ENCODE data around the gene NFIA.
"Not testable (repeated sequence)": the region's sequence is repeated elsewhere in the genome, so short reads cannot be mapped to it uniquely, and the experiment has no call there.

The NFIA gene

DNA sequence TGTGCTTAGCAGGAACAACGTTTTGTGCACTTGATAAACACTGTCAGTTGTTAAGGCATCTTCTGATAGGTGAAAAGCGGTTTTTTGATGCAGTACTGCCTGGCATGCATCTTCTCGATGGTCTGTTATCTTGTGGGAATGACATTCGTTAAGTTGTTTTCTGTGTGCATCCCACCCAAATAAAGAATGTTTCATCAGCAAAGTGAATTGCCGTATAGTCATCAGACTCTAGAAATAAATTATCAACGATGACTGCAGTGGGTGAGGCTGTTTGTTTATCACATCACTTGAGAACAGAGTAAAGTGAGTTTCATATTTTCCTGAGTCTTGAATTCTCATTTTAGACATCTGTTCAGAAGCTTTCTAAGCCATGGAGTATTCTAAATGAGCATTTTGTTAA lies 34.1 kb downstream of the NFIA start:
- no peak overlapping the region for H3K4me3 ChIP-seq (ENCODE audit: low read length)
- no peak for TF ChIP-seq ZNF274 (IDR thresholded peaks at IDR 0.05; ENCODE audit: low read depth, low read length)

DNA sequence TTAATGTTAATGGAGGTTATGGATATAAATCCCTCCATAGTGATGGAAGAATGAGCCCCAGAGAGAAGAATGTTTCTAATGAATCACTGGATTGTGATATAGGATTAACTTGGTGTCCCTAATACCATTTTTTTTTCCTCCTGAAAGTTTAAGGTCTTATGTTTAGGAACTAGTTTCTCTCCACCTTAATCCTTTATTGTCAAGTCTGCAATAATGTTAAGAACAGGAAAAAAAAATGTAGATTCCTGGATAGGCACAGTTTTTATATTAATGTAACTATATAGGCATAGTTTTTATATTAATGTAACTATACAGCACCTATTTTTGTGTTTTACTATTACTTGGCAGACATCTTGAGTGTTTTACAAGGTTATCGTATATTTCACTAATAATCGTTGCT lies 34.9 kb downstream of the NFIA start:
- no peak overlapping the region for H3K4me3 ChIP-seq (ENCODE audit: low read length)
- no peak for TF ChIP-seq ZNF274 (IDR thresholded peaks at IDR 0.05; ENCODE audit: low read depth, low read length)

DNA sequence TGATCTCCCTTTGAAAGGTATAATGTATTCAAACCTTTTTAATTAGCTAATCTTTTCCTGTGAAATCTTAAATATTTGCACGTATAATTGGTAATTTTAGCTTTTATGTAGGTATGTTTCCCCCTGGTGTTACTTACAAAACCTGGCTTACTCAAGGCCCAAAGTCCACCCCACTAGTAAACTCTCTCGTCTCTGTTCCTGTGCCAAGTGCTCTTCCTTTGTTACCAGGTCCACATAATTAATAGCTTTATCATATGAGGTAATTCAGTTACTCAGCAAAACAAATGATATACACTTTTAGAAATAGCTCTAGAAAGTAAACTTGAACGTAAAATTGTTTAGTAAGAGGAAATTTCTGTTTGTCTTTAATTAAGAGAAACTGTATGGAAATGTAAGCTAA lies 36.7 kb downstream of the NFIA start:
- TF ChIP-seq ZNF274 (IDR thresholded peaks at IDR 0.05; ENCODE audit: low read depth, low read length) = no peak

DNA sequence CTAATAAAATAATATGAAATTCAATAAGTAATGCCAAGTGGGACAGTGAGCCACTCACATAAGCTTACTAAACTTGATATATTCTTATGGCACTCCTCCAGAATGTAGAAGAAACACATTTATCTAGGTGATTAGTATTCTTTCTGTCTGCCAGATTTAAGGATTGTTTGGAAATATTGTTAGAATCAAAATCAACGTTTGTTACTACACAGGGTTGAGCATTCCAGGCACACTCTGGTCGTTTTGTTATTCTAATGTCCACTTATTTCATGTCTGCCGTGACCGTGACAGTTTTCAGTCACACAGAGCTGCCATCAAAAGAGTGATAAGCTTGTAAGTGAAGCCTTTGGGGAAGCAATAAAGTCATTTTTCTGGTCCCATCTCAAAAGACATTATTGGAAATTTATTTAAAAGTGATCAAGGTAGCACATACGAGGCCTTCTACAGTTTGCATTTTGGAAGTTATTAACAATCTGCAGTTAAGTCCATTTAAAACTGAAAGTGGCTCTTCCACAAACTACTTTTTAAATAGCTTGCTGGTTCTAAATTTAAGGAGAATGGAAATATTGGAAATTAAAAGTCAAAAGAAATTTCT lies 38.0 kb downstream of the NFIA start:
- TF ChIP-seq ZNF274 (IDR thresholded peaks at IDR 0.05; ENCODE audit: low read depth, low read length) = no peak
- H3K4me3 ChIP-seq (ENCODE audit: low read length) = no peak overlapping the region

More for the DNA sequence above, 36.7 kb downstream of the NFIA start:
- no peak overlapping the region for H3K4me3 ChIP-seq (ENCODE audit: low read length)

DNA sequence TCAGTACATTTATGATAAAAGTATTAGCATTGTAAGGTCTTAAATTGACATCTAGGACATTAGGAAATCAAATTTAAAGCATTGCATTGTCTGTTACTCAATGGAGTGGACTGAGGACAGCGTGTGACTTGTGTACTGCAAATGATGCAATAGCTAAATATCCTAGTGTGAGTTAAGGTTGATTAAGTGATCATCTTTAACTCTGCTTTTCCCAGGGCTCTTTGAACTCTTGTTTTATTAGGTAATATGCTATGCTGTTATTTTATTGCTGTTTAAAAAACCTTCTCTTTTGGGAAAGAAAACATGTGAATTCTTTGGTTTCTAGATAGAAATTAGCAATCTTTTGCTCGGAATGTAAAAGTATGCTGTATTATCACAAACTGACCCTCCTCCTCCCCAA lies 38.6 kb downstream of the NFIA start:
- TF ChIP-seq ZNF274 (IDR thresholded peaks at IDR 0.05; ENCODE audit: low read depth, low read length) = no peak
- H3K4me3 ChIP-seq (ENCODE audit: low read length) = no peak overlapping the region

DNA sequence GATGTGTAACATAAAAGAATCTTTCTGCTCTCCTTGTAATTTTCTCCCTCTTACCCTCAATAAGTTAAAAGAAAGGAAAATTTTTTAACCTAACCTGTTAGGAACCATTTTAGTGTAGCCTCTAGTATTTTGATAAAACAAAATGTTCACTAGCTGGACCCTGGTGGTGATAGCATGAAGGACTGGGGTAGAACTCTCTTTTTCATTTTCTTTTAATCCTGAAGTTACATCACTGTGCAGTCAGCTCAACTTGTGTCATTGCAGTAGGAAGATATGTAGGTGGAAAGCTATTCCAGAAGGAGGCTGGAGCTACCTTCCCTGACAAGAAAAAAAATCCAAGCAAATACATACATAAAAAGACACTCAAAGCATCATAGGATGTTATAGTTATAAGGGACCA lies 39.3 kb downstream of the NFIA start:
- TF ChIP-seq ZNF274 (IDR thresholded peaks at IDR 0.05; ENCODE audit: low read depth, low read length) = no peak
- no peak overlapping the region for H3K4me3 ChIP-seq (ENCODE audit: low read length)

DNA sequence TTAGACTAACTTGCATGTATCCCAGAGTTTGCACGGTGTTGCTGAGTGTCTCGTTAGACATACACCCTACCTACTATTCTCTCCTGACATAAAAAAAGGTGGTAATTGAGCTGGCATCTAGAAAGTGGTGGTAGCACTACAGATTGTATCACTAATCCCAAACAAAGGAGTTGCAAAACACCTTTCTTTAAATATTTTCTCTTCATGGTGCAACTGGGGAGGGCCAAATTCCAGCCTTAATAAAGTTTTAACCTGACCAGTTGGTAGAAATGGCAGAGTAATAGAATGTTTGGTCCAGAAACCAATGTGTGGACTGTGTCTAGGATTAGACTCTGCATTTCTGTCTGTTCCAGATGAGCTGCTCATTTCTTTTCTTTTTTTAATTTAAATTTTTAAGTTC lies 40.0 kb downstream of the NFIA start:
- TF ChIP-seq ZNF274 (IDR thresholded peaks at IDR 0.05; ENCODE audit: low read depth, low read length) = no peak
- H3K4me3 ChIP-seq (ENCODE audit: low read length) = no peak overlapping the region

DNA sequence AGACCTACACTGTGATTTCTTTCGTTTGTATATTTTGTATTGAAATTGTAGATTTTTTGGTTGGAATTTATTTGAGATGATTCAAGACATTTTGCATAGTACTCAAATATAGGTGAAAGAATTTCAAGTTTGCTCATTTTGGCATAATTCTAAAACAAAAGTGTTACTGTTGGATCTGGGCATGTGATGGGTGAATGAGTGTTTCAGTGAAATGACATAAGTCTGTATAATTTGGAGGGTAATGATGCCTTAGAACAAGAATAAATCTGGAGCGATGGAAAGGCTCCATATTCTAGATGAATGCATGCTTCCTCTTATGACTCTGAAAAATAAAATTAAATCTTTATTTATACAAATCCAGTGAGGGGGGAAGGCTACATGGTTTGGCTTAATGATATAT lies 41.0 kb downstream of the NFIA start:
- no peak overlapping the region for H3K4me3 ChIP-seq (ENCODE audit: low read length)
- no peak for TF ChIP-seq ZNF274 (IDR thresholded peaks at IDR 0.05; ENCODE audit: low read depth, low read length)

DNA sequence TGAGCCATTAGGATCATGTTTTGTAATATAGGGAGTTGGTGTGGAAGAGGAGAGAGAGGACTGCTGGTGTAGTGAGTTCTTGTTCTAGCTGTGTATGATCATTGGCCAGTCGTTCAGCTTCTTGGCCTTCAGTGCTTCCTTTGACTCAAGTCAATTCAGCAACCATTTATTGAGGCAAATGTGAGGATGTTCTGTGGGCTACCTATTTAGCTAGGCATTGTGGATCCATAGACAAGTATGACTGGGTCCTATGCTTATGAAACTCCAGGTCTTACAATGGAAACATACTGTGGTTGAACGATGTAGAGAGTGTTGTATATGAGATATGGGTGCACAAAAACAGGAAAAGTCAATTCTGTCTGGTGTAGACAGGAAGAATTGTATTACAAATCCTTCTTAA lies 41.7 kb downstream of the NFIA start:
- no peak overlapping the region for H3K4me3 ChIP-seq (ENCODE audit: low read length)
- TF ChIP-seq ZNF274 (IDR thresholded peaks at IDR 0.05; ENCODE audit: low read depth, low read length) = no peak

DNA sequence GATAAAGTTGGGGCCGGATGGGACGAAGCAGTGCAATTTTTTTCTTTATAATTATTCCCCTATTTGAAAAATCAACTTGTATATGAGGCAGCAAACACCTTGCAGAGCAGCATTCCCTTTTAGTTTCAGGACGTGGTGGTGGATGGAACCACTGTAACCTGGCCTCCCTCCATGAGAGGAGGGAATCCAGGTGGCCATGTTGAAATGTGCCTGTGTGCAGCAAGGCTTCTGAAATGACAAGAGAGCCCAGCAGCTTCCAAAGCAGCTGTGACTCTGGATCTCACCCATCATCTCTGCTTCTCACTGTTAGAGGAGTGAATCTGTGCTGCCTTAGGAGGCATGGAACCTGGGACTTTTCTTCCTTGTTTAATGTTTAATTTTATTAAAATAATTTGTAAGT lies 42.3 kb downstream of the NFIA start:
- H3K4me3 ChIP-seq (ENCODE audit: low read length) = no peak overlapping the region
- no peak for TF ChIP-seq ZNF274 (IDR thresholded peaks at IDR 0.05; ENCODE audit: low read depth, low read length)

DNA sequence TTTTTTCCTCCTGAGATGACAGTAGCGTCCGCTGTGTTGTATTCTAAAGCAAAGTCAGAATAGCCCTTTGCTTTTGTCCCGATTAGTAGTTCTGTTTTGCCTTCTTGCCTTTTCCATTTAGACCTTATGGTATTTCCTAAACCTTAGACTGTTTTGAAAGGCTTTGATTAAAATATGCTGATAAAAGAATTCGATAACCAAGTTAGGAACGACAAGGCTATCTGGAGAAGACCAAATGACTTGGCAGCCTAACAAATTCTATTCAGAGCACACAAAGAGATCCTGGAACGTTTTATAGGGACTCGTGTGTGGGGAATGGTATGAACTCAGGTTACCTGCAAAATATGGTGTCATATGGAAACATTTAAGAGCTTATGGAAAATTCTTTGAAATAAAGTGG lies 42.9 kb downstream of the NFIA start:
- H3K4me3 ChIP-seq (ENCODE audit: low read length) = no peak overlapping the region
- TF ChIP-seq ZNF274 (IDR thresholded peaks at IDR 0.05; ENCODE audit: low read depth, low read length) = no peak

DNA sequence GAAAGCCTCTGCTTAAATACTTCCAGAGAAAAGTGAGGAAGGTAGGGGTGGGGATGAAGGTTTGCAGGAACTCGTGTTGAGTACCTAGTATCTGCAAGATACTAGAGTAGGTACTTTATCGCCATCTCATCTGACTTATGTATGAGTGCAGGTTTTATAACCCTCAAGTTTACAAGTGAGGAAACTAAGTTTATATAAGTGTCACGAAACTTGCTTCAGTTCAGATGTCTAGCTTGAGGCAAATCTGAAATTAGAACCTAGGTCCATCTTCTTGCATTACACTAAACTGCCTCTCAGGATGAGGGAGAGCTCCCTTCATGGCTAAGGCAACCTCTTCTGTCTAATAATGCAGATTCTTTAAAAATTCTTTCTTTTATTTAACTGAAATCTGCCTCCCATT lies 43.5 kb downstream of the NFIA start:
- TF ChIP-seq ZNF274 (IDR thresholded peaks at IDR 0.05; ENCODE audit: low read depth, low read length) = no peak
- H3K4me3 ChIP-seq (ENCODE audit: low read length) = no peak overlapping the region

DNA sequence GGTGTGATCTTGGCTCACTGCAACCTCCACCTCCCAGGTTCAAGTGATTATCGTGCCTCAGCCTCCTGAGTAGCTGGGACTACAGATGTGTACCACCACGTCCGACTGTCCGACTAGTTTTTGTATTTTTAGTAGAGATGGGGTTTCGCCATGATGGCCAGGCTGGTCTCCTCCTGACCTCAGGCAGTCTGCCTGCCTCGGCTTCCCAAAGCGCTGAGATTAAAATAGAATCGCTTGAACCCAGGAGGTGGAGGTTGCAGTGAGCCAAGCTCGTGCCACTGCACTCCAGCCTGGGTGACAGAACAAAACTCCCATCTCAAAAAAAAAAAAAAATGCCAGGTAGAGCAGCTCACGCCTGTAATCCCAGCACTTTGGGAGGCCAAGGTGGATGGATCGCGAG lies 44.5 kb downstream of the NFIA start:
- H3K4me3 ChIP-seq (ENCODE audit: low read length) = not testable (repeated sequence)

DNA sequence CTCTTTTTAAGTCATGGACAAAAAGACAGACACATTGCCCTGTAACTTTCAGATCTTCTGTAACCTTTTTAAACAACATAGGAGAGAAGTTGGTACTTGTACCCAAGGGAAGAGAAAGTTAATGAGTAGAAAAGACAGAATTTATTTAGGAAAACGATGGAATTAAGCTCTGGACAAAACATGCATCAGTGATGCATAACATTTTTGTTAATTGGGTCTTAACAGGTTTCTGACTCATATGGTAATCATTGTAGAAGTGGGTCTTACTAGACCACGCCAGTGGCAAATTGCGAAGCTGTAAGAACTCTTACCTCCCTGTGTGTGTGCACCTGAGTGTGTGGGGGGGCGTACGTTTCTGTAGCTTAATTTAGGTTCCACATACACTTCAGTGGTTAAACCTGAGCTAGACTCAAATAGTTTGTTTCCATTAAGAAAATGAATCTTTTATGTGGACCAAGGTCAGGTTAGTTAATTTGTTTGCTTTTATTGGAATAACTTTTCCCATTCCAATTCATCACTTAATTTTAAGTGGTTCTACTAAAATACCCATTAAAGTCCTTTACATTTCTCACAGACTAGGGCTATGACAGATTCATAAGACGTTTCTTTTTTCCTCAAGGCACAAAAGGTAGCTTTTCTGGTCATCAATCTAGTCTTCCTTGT lies 48.1 kb downstream of the NFIA start:
- TF ChIP-seq ZNF274 (IDR thresholded peaks at IDR 0.05; ENCODE audit: low read depth, low read length) = no peak
- no peak overlapping the region for H3K4me3 ChIP-seq (ENCODE audit: low read length)

DNA sequence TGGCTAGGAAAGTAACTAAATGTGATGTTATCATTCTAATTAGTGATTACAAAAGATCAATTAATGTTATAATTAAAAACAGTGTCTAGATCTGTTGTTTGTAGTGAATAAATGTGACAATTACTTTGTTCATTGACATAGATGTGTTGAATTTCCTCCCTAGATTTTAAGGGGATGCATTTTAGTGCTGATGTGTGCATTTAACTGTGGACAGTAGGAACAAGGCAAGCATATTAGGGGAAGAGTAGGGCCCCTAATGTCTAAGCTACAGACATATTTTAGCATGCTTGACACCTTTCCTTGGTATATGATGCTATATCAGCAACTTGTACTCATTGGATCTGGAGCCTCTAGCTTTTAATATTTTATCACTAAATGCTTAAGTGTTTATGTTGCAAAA lies 48.9 kb downstream of the NFIA start:
- no peak overlapping the region for H3K4me3 ChIP-seq (ENCODE audit: low read length)
- no peak for TF ChIP-seq ZNF274 (IDR thresholded peaks at IDR 0.05; ENCODE audit: low read depth, low read length)

DNA sequence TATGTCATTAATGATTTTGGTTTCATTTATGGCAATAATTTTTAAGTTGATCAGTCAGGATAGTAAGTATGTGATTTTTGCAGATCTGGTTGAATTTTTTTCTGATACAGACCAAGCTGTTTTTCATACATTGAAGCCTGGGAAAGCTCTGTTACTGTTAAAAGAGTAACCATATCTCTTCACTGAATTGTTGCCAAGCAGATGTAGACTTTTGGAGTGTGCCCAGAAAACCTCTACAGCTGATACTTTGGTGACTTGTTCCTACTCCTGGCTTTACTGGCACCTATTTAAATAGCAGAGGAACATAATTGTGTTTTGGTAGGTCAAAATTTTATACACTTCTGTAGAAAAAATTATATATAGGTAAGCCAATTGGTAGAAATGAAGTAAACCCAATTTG lies 49.4 kb downstream of the NFIA start:
- no peak overlapping the region for H3K4me3 ChIP-seq (ENCODE audit: low read length)
- no peak for TF ChIP-seq ZNF274 (IDR thresholded peaks at IDR 0.05; ENCODE audit: low read depth, low read length)
